HepG2 (cell line): ENCODE results near the gene OR4X1.

Experiments used
- ARID2 ChIP-seq: sonication (generic); formaldehyde crosslinking; IDR thresholded peaks from 2 replicates; pipeline ENCODE4 v1.8.1; 2022; ENCODE audit warnings: mild to moderate bottlenecking, missing genetic modification reagents, borderline replicate concordance
- MED1 ChIP-seq: sonication (generic); formaldehyde crosslinking; IDR thresholded peaks from 2 replicates; pipeline ENCODE4 v1.4.0; 2020; ENCODE audit warnings: missing genetic modification reagents
- POLR2G ChIP-seq: fragments of 200-400 bp; formaldehyde crosslinking; IDR thresholded peaks from 2 replicates; pipeline ENCODE4 v1.6.1; 2018; ENCODE audit warnings: mild to moderate bottlenecking, low read depth, low read length, moderate library complexity
- SP2 ChIP-seq: sonication (generic); formaldehyde crosslinking; IDR thresholded peaks from 2 replicates; pipeline ENCODE4 v1.5.1; 2020; ENCODE audit warnings: mild to moderate bottlenecking, missing genetic modification reagents
- ZNF18 ChIP-seq: sonication (generic); formaldehyde crosslinking; IDR thresholded peaks from 2 replicates; pipeline ENCODE4 v1.8.0; 2022; ENCODE audit warnings: mild to moderate bottlenecking, missing genetic modification reagents; ENCODE audit not compliant: insufficient replicate concordance
- ZNF619 ChIP-seq: sonication (generic); formaldehyde crosslinking; IDR thresholded peaks from 2 replicates; pipeline ENCODE4 v1.4.0; 2020; ENCODE audit warnings: mild to moderate bottlenecking, missing genetic modification reagents
- TF ChIP-seq, protein P1 (sequence below): sonication (generic); formaldehyde crosslinking; IDR thresholded peaks from 2 replicates; pipeline ENCODE4 v1.5.0; 2020; ENCODE audit warnings: mild to moderate bottlenecking, missing genetic modification reagents, moderate library complexity
- TF ChIP-seq, protein P2 (sequence below): sonication (generic); formaldehyde crosslinking; IDR thresholded peaks from 2 replicates; pipeline ENCODE4 v1.9.0; 2021; ENCODE audit warnings: missing genetic modification reagents, borderline replicate concordance

DNA sequence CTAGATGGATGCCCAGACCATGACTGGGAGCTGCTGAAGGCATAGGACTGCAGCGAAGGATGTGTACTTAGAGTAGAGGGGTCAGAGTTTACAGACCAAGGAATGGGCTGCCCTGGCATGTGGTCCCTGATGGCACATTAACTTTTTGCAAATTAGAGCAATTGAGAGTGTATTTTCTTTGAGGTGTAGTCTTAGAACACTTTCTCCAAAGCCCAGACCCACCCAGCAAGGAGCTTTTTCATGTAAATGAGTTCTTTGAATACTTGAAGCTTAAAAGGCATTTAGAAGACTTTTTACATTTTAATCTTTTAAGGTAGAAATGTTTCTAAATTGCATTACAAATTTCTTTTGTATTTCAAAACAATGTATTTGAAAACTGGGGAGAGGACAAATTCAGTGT, 8.9 kb downstream of the OR4X1 start:
- no peak for TF ChIP-seq SP2 (CRISPR knock-in tag)
- TF ChIP-seq, protein P1, sequence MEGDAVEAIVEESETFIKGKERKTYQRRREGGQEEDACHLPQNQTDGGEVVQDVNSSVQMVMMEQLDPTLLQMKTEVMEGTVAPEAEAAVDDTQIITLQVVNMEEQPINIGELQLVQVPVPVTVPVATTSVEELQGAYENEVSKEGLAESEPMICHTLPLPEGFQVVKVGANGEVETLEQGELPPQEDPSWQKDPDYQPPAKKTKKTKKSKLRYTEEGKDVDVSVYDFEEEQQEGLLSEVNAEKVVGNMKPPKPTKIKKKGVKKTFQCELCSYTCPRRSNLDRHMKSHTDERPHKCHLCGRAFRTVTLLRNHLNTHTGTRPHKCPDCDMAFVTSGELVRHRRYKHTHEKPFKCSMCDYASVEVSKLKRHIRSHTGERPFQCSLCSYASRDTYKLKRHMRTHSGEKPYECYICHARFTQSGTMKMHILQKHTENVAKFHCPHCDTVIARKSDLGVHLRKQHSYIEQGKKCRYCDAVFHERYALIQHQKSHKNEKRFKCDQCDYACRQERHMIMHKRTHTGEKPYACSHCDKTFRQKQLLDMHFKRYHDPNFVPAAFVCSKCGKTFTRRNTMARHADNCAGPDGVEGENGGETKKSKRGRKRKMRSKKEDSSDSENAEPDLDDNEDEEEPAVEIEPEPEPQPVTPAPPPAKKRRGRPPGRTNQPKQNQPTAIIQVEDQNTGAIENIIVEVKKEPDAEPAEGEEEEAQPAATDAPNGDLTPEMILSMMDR (CRISPR knock-in tag), result no peak
- TF ChIP-seq ZNF18 (CRISPR knock-in tag), result no peak
- no peak for TF ChIP-seq MED1
- no peak for TF ChIP-seq ARID2
- TF ChIP-seq ZNF619 (CRISPR knock-in tag), result no peak
- TF ChIP-seq POLR2G, result no peak
- TF ChIP-seq, protein P2, sequence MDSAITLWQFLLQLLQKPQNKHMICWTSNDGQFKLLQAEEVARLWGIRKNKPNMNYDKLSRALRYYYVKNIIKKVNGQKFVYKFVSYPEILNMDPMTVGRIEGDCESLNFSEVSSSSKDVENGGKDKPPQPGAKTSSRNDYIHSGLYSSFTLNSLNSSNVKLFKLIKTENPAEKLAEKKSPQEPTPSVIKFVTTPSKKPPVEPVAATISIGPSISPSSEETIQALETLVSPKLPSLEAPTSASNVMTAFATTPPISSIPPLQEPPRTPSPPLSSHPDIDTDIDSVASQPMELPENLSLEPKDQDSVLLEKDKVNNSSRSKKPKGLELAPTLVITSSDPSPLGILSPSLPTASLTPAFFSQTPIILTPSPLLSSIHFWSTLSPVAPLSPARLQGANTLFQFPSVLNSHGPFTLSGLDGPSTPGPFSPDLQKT (CRISPR knock-in tag), result no peak
